Measurements from ENCODE around the gene MARCHF4. TPM values are rescaled to one million over a fixed set of nuclear protein-coding genes. Genes with fewer than 3 reads are reported as not detected.

Gene MARCHF4
- total RNA-seq, 2 donors from 2014 or later = 0.51 to 0.86 TPM

GRCh38 chr2:216379977-216380376, 7.7 kb upstream of the MARCHF4 start:
- no peak for DNase-seq
- no peaks in the 10 kb centered on the region for H3K27me3 ChIP-seq (ENCODE audit: control insufficient read depth, insufficient read depth, low read length, poor library complexity, severe bottlenecking)
- no peak overlapping the region for H3K27ac Mint-ChIP-seq
- no peaks in the 10 kb centered on the region for H3K9me3 Mint-ChIP-seq
- 67 to 93% methylated on average over 1 to 5 of the region's 5 CpGs for WGBS, 2 experiments (ENCODE audit: insufficient coverage in 1 of 2, insufficient read length in 1 of 2)
- no peak overlapping the region for H3K9ac ChIP-seq (ENCODE audit: extremely low read depth, low read length, poor library complexity, severe bottlenecking)
- no peak overlapping the region for H3K4me3 ChIP-seq (ENCODE audit: low read length)
- no peak for TF ChIP-seq CTCF (conservative IDR thresholded peaks at IDR 0.05)
- H3K9me3 ChIP-seq (ENCODE audit: control insufficient read depth, low read length) = no peaks in the 10 kb centered on the region
- H3K4me1 Mint-ChIP-seq = no peaks in the 10 kb centered on the region
- H3K36me3 ChIP-seq (ENCODE audit: control insufficient read depth, insufficient read depth, low read length) = no peaks in the 10 kb centered on the region
- peaks cover 30% of the 10 kb centered on the region for H3K27me3 Mint-ChIP-seq (ENCODE audit: insufficient read depth)
- H3K27ac ChIP-seq (ENCODE audit: low read depth, low read length) = no peak overlapping the region
- no peaks in the 10 kb centered on the region for H3K4me1 ChIP-seq (ENCODE audit: control insufficient read depth, insufficient read depth, low read length)
- no peak overlapping the region for H3K4me3 Mint-ChIP-seq
- no peaks in the 10 kb centered on the region for H3K36me3 Mint-ChIP-seq (ENCODE audit: low read depth)

GRCh38 chr2:216375286-216375685, 3.0 kb upstream of the MARCHF4 start:
- H3K27ac Mint-ChIP-seq = no peak overlapping the region
- H3K9me3 ChIP-seq (ENCODE audit: control insufficient read depth, low read length) = no peaks in the 10 kb centered on the region
- no peak overlapping the region for H3K4me3 ChIP-seq (ENCODE audit: low read length)
- H3K9ac ChIP-seq (ENCODE audit: extremely low read depth, low read length, poor library complexity, severe bottlenecking) = no peak overlapping the region
- H3K27me3 ChIP-seq (ENCODE audit: control insufficient read depth, insufficient read depth, low read length, poor library complexity, severe bottlenecking) = peaks cover 26% of the 10 kb centered on the region
- peaks cover 3% of the 10 kb centered on the region for H3K4me1 ChIP-seq (ENCODE audit: control insufficient read depth, insufficient read depth, low read length)
- no peaks in the 10 kb centered on the region for H3K9me3 Mint-ChIP-seq
- DNase-seq = no peak
- peaks cover 69% of the 10 kb centered on the region for H3K27me3 Mint-ChIP-seq (ENCODE audit: insufficient read depth)
- H3K4me1 Mint-ChIP-seq = peaks cover 8% of the 10 kb centered on the region
- no peak for TF ChIP-seq CTCF (conservative IDR thresholded peaks at IDR 0.05)
- H3K36me3 Mint-ChIP-seq (ENCODE audit: low read depth) = no peaks in the 10 kb centered on the region
- H3K27ac ChIP-seq (ENCODE audit: low read depth, low read length) = no peak overlapping the region
- H3K4me3 Mint-ChIP-seq = no peak overlapping the region
- H3K36me3 ChIP-seq (ENCODE audit: control insufficient read depth, insufficient read depth, low read length) = no peaks in the 10 kb centered on the region
- 100% methylated on average over 1 of the region's 1 CpG; no CpG with 5 or more reads in 1 of the 2 experiments for WGBS, 2 experiments (ENCODE audit: insufficient coverage in 1 of 2, insufficient read length in 1 of 2)

GRCh38 chr2:216373896-216374295, 1.6 kb upstream of the MARCHF4 start:
- Mint-ChIP-seq H3K9me3 (no peaks in the 10 kb centered on the region), H3K4me3 (no peak overlapping the region), H3K27me3 (ENCODE audit: insufficient read depth) (peaks cover 78% of the 10 kb centered on the region), H3K36me3 (ENCODE audit: low read depth) (no peaks in the 10 kb centered on the region), H3K4me1 (peaks cover 8% of the 10 kb centered on the region), H3K27ac (no peak overlapping the region)
- Histone ChIP-seq H3K36me3 (ENCODE audit: control insufficient read depth, insufficient read depth, low read length) (no peaks in the 10 kb centered on the region), H3K4me1 (ENCODE audit: control insufficient read depth, insufficient read depth, low read length) (peaks cover 3% of the 10 kb centered on the region), H3K27me3 (ENCODE audit: control insufficient read depth, insufficient read depth, low read length, poor library complexity, severe bottlenecking) (peaks cover 36% of the 10 kb centered on the region), H3K27ac (ENCODE audit: low read depth, low read length) (no peak overlapping the region), H3K4me3 (ENCODE audit: low read length) (no peak overlapping the region), H3K9me3 (ENCODE audit: control insufficient read depth, low read length) (no peaks in the 10 kb centered on the region), H3K9ac (ENCODE audit: extremely low read depth, low read length, poor library complexity, severe bottlenecking) (no peak overlapping the region)
- TF ChIP-seq CTCF (conservative IDR thresholded peaks at IDR 0.05) = no peak
- no peak for DNase-seq

Data from endodermal cell (in vitro differentiated cells).